ENCODE data around the gene SPATA2. TPM values are rescaled to one million over a fixed set of nuclear protein-coding genes. Genes with fewer than 3 reads are reported as not detected.

Gene SPATA2
- total and polyA plus RNA-seq, 2 of the 13 experiments (the other 11 are each of a cell fraction or from before 2014, with no cell fraction given) = 3.2 to 8.7 TPM

GRCh38 chr20:49909499-49910339 lies 5.6 kb downstream of the SPATA2 start (continued):
- no peak for TF ChIP-seq HNF1B (CRISPR knock-in tag; IDR thresholded peaks at IDR 0.05)
- no peak for TF ChIP-seq DRAP1 (CRISPR knock-in tag; IDR thresholded peaks at IDR 0.05)
- no peak for TF ChIP-seq ZNF207 (IDR thresholded peaks at IDR 0.05; ENCODE audit: borderline replicate concordance)
- no peak for TF ChIP-seq ZNF451 (CRISPR knock-in tag; IDR thresholded peaks at IDR 0.05)
- TF ChIP-seq ATF6 (CRISPR knock-in tag; conservative IDR thresholded peaks at IDR 0.05) = no peak
- TF ChIP-seq NR2F1 (CRISPR knock-in tag; IDR thresholded peaks at IDR 0.05) = no peak
- TF ChIP-seq ZNF563 (CRISPR knock-in tag; IDR thresholded peaks at IDR 0.05) = no peak
- TF ChIP-seq AFF4 (CRISPR knock-in tag; IDR thresholded peaks at IDR 0.05) = no peak
- no peak for TF ChIP-seq AKAP8 (CRISPR knock-in tag; IDR thresholded peaks at IDR 0.05)
- no peak for TF ChIP-seq STAT6 (CRISPR knock-in tag; IDR thresholded peaks at IDR 0.05; ENCODE audit: borderline replicate concordance)
- no peak; the same call in 1 of the 2 replicates for TF ChIP-seq PAXIP1 (CRISPR knock-in tag; conservative IDR thresholded peaks at IDR 0.05)
- TF ChIP-seq ZNF83 (CRISPR knock-in tag; IDR thresholded peaks at IDR 0.05; ENCODE audit: borderline replicate concordance) = no peak
- no peak for TF ChIP-seq ZNF160 (CRISPR knock-in tag; IDR thresholded peaks at IDR 0.05)

Data from HepG2 (cell line).